HEK293T (cell line): ENCODE measurements around the gene CDK5RAP3.

Source experiments
- ELF4 ChIP-seq: fragments of 450-650 bp; IDR thresholded peaks from 2 replicates; pipeline ENCODE4 v1.6.1; 2017; ENCODE audit warnings: antibody characterized with exemption
- SP1 ChIP-seq: fragments of 450-650 bp; IDR thresholded peaks from 2 replicates; pipeline ENCODE4 v1.6.1; 2017
- TARDBP ChIP-seq: fragments of 450-650 bp; IDR thresholded peaks from 2 replicates; pipeline ENCODE4 v1.6.1; 2016
- TF ChIP-seq, protein P1 (sequence below): fragments of 450-650 bp; IDR thresholded peaks from 2 replicates; pipeline ENCODE4 v1.6.1; 2016

DNA sequence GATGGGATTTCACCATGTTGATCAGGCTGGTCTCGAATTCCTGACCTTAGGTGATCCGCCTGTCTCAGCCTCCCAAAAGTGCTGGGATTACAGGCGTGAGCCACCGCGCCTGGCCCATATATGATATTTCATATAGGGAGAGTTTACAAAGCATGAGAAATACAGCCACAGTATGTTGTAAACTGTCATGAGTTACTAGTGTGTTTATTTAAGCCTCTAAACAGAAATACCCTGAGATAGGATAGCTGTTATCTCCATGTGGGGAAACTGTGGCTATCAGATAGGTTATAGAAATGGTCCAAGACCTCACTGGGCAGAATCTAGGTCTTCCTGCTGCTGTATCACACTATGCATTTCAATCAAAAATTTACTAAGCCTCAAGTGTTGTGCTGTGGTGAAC, 2.1 kb upstream of the CDK5RAP3 start:
- no peak for TF ChIP-seq TARDBP
- TF ChIP-seq, protein P1, sequence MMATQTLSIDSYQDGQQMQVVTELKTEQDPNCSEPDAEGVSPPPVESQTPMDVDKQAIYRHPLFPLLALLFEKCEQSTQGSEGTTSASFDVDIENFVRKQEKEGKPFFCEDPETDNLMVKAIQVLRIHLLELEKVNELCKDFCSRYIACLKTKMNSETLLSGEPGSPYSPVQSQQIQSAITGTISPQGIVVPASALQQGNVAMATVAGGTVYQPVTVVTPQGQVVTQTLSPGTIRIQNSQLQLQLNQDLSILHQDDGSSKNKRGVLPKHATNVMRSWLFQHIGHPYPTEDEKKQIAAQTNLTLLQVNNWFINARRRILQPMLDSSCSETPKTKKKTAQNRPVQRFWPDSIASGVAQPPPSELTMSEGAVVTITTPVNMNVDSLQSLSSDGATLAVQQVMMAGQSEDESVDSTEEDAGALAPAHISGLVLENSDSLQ: no peak
- no peak for TF ChIP-seq ELF4
- no peak for TF ChIP-seq SP1
